Mammary epithelial cell (primary cell): ENCODE data around the gene MARCKS.

Experiments used
- CTCF ChIP-seq, 2 donors: IDR thresholded peaks in 1 of 2; conservative IDR thresholded peaks in 1 of 2; 2 replicates each; pipeline ENCODE4 v1.5.1; 2011 to 2012; ENCODE audit warnings: inconsistent platforms in 2 of 2, low read length in 2 of 2, mild to moderate bottlenecking in 2 of 2, control low read depth in 1 of 2, low read depth in 1 of 2; ENCODE audit not compliant: insufficient read depth in 1 of 2; ENCODE audit errors: extremely low read depth in 1 of 2
- EZH2 ChIP-seq: IDR thresholded peaks from 2 replicates; pipeline ENCODE4 v1.6.1; 2012; ENCODE audit warnings: low read length, inconsistent platforms, borderline replicate concordance

GRCh38 chr6:113828984-113829695, 28.0 kb upstream of the MARCKS start:
- TF ChIP-seq CTCF (conservative IDR thresholded peaks at IDR 0.05 in 1 of 2, IDR thresholded peaks at IDR 0.05 in 1 of 2; ENCODE audit: extremely low read depth in 1 of 2, insufficient read depth in 1 of 2, low read depth in 1 of 2, low read length in 2 of 2) = no peak
- no peak for TF ChIP-seq EZH2
